Osteoblast (primary cell): ENCODE data around the gene IKZF3. TPM values are rescaled to one million over a fixed set of nuclear protein-coding genes. Genes with fewer than 3 reads are reported as not detected.

Experiments
- DNase-seq: peaks from one replicate; pipeline ENCODE4 v3.0.0; 2011; ENCODE audit warnings: low spot score, mixed read lengths; ENCODE audit not compliant: insufficient read length; ENCODE audit errors: missing footprints
- H2AFZ ChIP-seq: 2 replicates; pipeline ENCODE4 v1.6.0; 2011; ENCODE audit warnings: mild to moderate bottlenecking, low read length
- H3K27ac ChIP-seq: 2 replicates; pipeline ENCODE4 v1.5.1; 2011; ENCODE audit warnings: mild to moderate bottlenecking, low read depth, low read length, moderate library complexity
- H3K27me3 ChIP-seq: 2 replicates; pipeline ENCODE4 v1.6.0; 2012; ENCODE audit warnings: mild to moderate bottlenecking, control low read depth, inconsistent platforms, low read length, moderate library complexity; ENCODE audit not compliant: insufficient read depth
- H3K36me3 ChIP-seq: 2 replicates; pipeline ENCODE4 v1.5.1; 2011; ENCODE audit warnings: mild to moderate bottlenecking, low read length, control low read depth, moderate library complexity; ENCODE audit not compliant: insufficient read depth
- H3K4me1 ChIP-seq: 2 replicates; pipeline ENCODE4 v1.5.1; 2011; ENCODE audit warnings: mild to moderate bottlenecking, low read length, control low read depth, moderate library complexity; ENCODE audit not compliant: insufficient read depth
- H3K4me2 ChIP-seq: 2 replicates; pipeline ENCODE4 v1.6.0; 2011; ENCODE audit warnings: mild to moderate bottlenecking, low read length; ENCODE audit not compliant: insufficient read depth
- H3K4me3 ChIP-seq: fragments of 200-600 bp; sonication (generic); 3 replicates; pipeline ENCODE4 v1.5.1; 2012; ENCODE audit warnings: mild to moderate bottlenecking, low read length, inconsistent platforms; ENCODE audit not compliant: insufficient read depth
- H3K79me2 ChIP-seq: 2 replicates; pipeline ENCODE4 v1.6.0; 2012; ENCODE audit warnings: mild to moderate bottlenecking, low read length, control low read depth, inconsistent platforms; ENCODE audit not compliant: insufficient read depth
- H3K9me3 ChIP-seq: 2 replicates; pipeline ENCODE4 v1.5.1; 2011; ENCODE audit warnings: low read depth, low read length, control low read depth
- H4K20me1 ChIP-seq: 2 replicates; pipeline ENCODE4 v1.6.0; 2012; ENCODE audit warnings: mild to moderate bottlenecking, low read length, control low read depth; ENCODE audit not compliant: insufficient read depth
- total RNA-seq: library from RNA; depleted of rRNA; stranded (reverse); fragments of >200 nt; gene quantifications from 2 replicates; pipeline ENCODE4 v1.2.3, GENCODE V29; 2012
- TF ChIP-seq, protein P1 (sequence below): IDR thresholded peaks from 2 replicates; pipeline ENCODE4 v1.5.1; 2011; ENCODE audit warnings: mild to moderate bottlenecking, low read depth, low read length, moderate library complexity; ENCODE audit errors: extremely low read depth

IKZF3 gene
- total RNA-seq, 1 donor = not detected

DNA sequence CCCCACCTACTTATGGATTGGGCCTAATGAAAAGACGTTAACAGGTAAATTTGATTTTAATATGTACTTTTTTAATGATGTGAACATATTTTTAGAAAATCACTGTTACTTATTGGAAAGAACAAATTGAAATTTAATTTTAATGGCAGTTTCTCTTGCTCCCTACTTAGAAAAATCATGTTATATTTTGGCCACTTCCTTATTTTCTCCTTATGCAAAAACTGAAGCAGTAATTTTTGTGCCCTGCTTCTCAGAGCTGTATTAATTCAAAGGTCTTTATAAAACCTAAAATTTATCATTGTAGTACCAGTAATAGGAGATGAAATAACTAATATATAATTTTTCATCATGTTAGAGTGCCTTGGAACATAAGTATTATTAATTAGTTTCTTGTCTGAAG is 6.7 kb upstream of the IKZF3 start:
- H3K4me1 ChIP-seq = no peaks in the 10 kb centered on the region
- H3K27me3 ChIP-seq = peaks cover 41% of the 10 kb centered on the region
- no peak overlapping the region for H2AFZ ChIP-seq
- H3K36me3 ChIP-seq = no peaks in the 10 kb centered on the region
- H3K79me2 ChIP-seq = no peaks in the 10 kb centered on the region
- DNase-seq = no peak
- H3K27ac ChIP-seq = no peak overlapping the region
- no peaks in the 10 kb centered on the region for H4K20me1 ChIP-seq
- no peak overlapping the region for H3K4me2 ChIP-seq
- TF ChIP-seq, protein P1, sequence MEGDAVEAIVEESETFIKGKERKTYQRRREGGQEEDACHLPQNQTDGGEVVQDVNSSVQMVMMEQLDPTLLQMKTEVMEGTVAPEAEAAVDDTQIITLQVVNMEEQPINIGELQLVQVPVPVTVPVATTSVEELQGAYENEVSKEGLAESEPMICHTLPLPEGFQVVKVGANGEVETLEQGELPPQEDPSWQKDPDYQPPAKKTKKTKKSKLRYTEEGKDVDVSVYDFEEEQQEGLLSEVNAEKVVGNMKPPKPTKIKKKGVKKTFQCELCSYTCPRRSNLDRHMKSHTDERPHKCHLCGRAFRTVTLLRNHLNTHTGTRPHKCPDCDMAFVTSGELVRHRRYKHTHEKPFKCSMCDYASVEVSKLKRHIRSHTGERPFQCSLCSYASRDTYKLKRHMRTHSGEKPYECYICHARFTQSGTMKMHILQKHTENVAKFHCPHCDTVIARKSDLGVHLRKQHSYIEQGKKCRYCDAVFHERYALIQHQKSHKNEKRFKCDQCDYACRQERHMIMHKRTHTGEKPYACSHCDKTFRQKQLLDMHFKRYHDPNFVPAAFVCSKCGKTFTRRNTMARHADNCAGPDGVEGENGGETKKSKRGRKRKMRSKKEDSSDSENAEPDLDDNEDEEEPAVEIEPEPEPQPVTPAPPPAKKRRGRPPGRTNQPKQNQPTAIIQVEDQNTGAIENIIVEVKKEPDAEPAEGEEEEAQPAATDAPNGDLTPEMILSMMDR = no peak
- H3K9me3 ChIP-seq = no peaks in the 10 kb centered on the region
- H3K4me3 ChIP-seq = no peak overlapping the region

DNA sequence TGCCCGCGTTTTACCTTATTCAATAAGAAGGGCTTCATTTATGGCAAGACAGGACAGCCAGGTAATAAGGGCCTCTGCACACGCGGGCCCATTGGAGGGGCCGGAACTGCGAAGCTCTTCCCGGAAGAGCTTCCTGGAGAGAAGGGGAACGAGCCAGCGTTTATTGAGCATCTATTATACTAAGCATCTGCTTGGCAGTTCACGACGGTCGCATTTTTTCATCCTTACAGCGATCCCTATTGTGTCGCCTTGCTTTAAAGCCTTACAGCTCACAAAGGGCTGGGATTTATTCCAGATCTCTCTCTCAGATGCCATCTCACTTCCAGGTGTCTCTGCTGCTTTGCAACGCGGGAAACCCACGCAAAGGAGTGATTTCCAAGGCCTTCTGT is 4.4 kb upstream of the IKZF3 start:
- Histone ChIP-seq H3K4me2 (no peak overlapping the region), H3K36me3 (no peaks in the 10 kb centered on the region), H3K4me1 (peaks cover 2% of the 10 kb centered on the region), H3K27me3 (peaks cover 59% of the 10 kb centered on the region), H3K27ac (no peak overlapping the region), H3K79me2 (no peaks in the 10 kb centered on the region), H3K9me3 (no peaks in the 10 kb centered on the region), H3K4me3 (no peak overlapping the region), H2AFZ (no peak overlapping the region), H4K20me1 (no peaks in the 10 kb centered on the region)
- TF ChIP-seq, protein P1 = no peak
- DNase-seq = no peak

- no peaks in the 10 kb centered on the region for H4K20me1 ChIP-seq
- no peak within 1 kb of the TSS for H2AFZ ChIP-seq
- no peak within 1 kb of the TSS for H3K4me3 ChIP-seq
- H3K9me3 ChIP-seq = no peaks in the 10 kb centered on the region
- DNase-seq = no peak
- peaks cover 64% of the 10 kb centered on the region for H3K27me3 ChIP-seq
- no peak within 1 kb of the TSS for H3K27ac ChIP-seq
- no peaks in the 10 kb centered on the region for H3K36me3 ChIP-seq
- TF ChIP-seq, protein P1 = no peak
- H3K4me1 ChIP-seq = peaks cover 2% of the 10 kb centered on the region
- no peaks in the 10 kb centered on the region for H3K79me2 ChIP-seq
- H3K4me2 ChIP-seq = no peak within 1 kb of the TSS
Observed at GRCh38 chr17:39867880-39868553, 3.9 kb upstream of the IKZF3 start, which contains the start of gene ZPBP2. ZPBP2 (plus strand) TSS chr17:39868202; CDS start chr17:39868355, 153 bp downstream.

GRCh38 chr17:39867084-39867879 is 3.2 kb upstream of the IKZF3 start:
- Histone ChIP-seq H2AFZ (no peak overlapping the region), H3K27ac (no peak overlapping the region), H3K4me1 (peaks cover 2% of the 10 kb centered on the region), H3K79me2 (no peaks in the 10 kb centered on the region), H3K9me3 (no peaks in the 10 kb centered on the region), H4K20me1 (no peaks in the 10 kb centered on the region), H3K4me2 (no peak overlapping the region), H3K27me3 (peaks cover 71% of the 10 kb centered on the region), H3K4me3 (no peak overlapping the region), H3K36me3 (no peaks in the 10 kb centered on the region)
- TF ChIP-seq, protein P1 = no peak
- no peak for DNase-seq
